Psoas muscle (tissue), 8 donors: ENCODE results near the gene HNRNPC. TPM values are rescaled to one million over a fixed set of nuclear protein-coding genes. Genes with fewer than 3 reads are reported as not detected.

Experiments
- ATAC-seq, 4 donors: fragments of 200-7000 bp; cut with Tn5 transposase; one replicate each; pipeline ENCODE4 v1.9.1; 2020; ENCODE audit warnings: moderate library complexity in 3 of 4, mild to moderate bottlenecking in 2 of 4
- DNase-seq, 2 donors: peaks; one replicate each; pipeline ENCODE4 v3.0.0-alpha.2; 2020
- H3K27ac ChIP-seq: fragments of 200-600 bp; one replicate; pipeline ENCODE4 v1.8.0; 2022
- H3K27me3 ChIP-seq, 3 donors: fragments of 200-600 bp in 1 of 3; one replicate each; pipeline versions ENCODE4 v1.6.1 to v1.8.0; 2013 to 2022; ENCODE audit warnings: low read length in 2 of 3, mild to moderate bottlenecking in 2 of 3, moderate library complexity in 1 of 3; ENCODE audit not compliant: insufficient read depth in 3 of 3
- H3K36me3 ChIP-seq, 2 donors: fragments of 200-600 bp in 1 of 2; one replicate each; pipeline versions ENCODE4 v1.6.1 to v1.8.0; 2013 to 2022; ENCODE audit warnings: low read depth in 1 of 2, mild to moderate bottlenecking in 1 of 2, moderate library complexity in 1 of 2; ENCODE audit not compliant: insufficient read depth in 1 of 2
- H3K4me1 ChIP-seq: fragments of 200-600 bp; one replicate; pipeline ENCODE4 v1.8.0; 2022
- H3K4me3 ChIP-seq: fragments of 200-600 bp; one replicate; pipeline ENCODE4 v1.8.0; 2022; ENCODE audit warnings: mild to moderate bottlenecking
- H3K9me3 ChIP-seq: fragments of 200-600 bp; one replicate; pipeline ENCODE4 v1.8.0; 2022
- WGBS, 3 donors: extraction: QIAGEN DNeasy Blood & Tissue Kit; methylation state at CpG; one replicate each; pipeline versions ENCODE4 v1.1.6 to v1.1.7; 2013; 5-methylcytosine and 5-hydroxymethylcytosine counted together
- intact Hi-C, 2 donors: fragments of 100-400 bp; cut with DNase I; formaldehyde crosslinking; loops; one replicate each; pipeline versions ENCODE4 v1.11.0 to v1.14.2; 2022
- polyA plus RNA-seq, 3 donors: library from polyadenylated mRNA; stranded (reverse); fragments of 200-250 nt; gene quantifications; one replicate each; pipeline ENCODE4 v1.2.3, GENCODE V29; 2013
- total RNA-seq, 4 donors: library from RNA; stranded (reverse); fragmentation: NEBNext Ultra II Directional in 2 of 4; extraction: Animal tissue kit (Norgen Biotek cat#: 25700) in 2 of 4; gene quantifications; one replicate each; pipeline versions ENCODE4 v1.2.1 to v1.2.4, GENCODE V29; 2021 to 2023
- TF ChIP-seq, protein P1 (sequence below): fragments of 200-600 bp; IDR thresholded peaks from one replicate; pipeline ENCODE4 v1.8.0; 2022; ENCODE audit warnings: antibody characterized with exemption
- donor health status: healthy with polysubstance abuse.
- donor health status: DM: no; HTN: no; CAD: no; lungs with moderate emphysema.
- donor health status: Bipolar disorder and iron deficiency.
- donor health status: healthy.
- donor health status: DM: yes; HTN: yes; CAD: no.
- donor health status: DM: no; HTN: no; CAD: no.
- donor health status: DM: no; HTN: no; CAD: no.
- donor health status: DM: yes; HTN: yes; CAD: no.

Gene HNRNPC
- total and polyA plus RNA-seq, 7 donors = 215 to 310 (median 250) TPM

DNA sequence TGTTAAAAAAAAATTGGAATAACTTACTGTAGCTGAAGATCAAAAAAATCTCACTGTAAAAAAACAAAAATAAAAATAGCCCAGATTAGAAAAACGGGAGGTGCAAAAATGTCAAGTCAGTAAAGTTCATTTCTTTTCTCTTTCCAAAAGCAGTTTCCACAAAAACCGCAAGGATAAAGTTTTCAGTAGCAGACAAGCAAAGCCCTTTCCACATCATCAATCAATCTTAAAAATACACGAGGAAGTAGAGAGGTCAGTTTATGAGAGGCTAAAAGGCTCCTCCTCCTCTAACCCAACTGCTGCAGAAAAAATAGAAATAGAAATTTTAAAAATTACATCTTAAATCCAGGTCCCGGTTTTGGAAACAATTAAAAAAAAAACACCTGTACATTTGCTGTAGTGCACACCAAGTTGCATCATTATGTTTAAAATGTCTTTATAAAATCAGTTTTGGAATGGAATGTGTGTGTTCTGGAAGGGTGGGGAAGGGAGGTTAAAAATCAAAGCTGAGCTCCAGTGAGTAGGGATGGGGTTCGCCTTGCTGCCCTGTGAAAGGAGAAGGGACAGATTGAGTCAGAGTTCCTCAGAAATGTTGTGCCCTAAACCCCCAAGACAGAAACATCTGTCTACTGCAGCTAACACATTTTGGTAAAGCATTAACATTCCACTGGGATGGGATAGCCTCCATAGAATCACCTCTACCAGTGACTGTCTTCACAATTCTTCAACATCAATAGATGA lies 5.8 kb downstream of the HNRNPC start:
- H3K36me3 ChIP-seq = peaks cover 14 to 83% of the 10 kb centered on the region in 2 donors
- intact Hi-C loops = loop anchor here in 1 of 2 donors (10.0 kb wide), 1 partner anchor 121 kb away; the partner anchor contains the start of gene SUPT16H
- TF ChIP-seq, protein P1, sequence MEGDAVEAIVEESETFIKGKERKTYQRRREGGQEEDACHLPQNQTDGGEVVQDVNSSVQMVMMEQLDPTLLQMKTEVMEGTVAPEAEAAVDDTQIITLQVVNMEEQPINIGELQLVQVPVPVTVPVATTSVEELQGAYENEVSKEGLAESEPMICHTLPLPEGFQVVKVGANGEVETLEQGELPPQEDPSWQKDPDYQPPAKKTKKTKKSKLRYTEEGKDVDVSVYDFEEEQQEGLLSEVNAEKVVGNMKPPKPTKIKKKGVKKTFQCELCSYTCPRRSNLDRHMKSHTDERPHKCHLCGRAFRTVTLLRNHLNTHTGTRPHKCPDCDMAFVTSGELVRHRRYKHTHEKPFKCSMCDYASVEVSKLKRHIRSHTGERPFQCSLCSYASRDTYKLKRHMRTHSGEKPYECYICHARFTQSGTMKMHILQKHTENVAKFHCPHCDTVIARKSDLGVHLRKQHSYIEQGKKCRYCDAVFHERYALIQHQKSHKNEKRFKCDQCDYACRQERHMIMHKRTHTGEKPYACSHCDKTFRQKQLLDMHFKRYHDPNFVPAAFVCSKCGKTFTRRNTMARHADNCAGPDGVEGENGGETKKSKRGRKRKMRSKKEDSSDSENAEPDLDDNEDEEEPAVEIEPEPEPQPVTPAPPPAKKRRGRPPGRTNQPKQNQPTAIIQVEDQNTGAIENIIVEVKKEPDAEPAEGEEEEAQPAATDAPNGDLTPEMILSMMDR = no peak
- peak overlapping the region; percentile 28 for H3K4me3 ChIP-seq
- ATAC-seq (no peak), DNase-seq (no peak)
- no peaks in the 10 kb centered on the region for H3K9me3 ChIP-seq
- H3K27ac ChIP-seq = peak overlapping the region; percentile 65
- H3K4me1 ChIP-seq = peaks cover 84% of the 10 kb centered on the region
- 29 to 36% (median 35%) methylated on average over 5 of the region's 5 CpGs for WGBS, 3 donors
- no peaks in the 10 kb centered on the region for H3K27me3 ChIP-seq

DNA sequence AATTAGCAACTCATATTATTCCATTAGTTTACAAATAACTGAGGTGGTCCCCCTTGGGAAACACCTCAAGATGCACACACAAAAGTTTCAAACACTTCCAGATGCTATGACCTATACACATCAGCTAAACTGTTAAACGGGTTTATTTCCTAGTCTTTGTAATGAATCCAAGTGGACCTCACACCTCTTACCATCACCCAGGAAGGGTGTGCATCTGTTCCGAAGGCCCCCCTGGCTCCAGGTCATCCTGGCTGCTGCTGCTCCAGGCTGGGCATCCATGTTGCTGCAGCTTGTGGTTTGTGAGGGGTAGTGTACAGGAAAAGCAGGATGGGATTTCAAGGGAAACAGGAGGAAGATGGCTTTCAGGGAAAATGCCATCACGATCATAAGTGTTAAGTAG lies 6.8 kb downstream of the HNRNPC start:
- H3K27ac ChIP-seq = no peak overlapping the region

DNA sequence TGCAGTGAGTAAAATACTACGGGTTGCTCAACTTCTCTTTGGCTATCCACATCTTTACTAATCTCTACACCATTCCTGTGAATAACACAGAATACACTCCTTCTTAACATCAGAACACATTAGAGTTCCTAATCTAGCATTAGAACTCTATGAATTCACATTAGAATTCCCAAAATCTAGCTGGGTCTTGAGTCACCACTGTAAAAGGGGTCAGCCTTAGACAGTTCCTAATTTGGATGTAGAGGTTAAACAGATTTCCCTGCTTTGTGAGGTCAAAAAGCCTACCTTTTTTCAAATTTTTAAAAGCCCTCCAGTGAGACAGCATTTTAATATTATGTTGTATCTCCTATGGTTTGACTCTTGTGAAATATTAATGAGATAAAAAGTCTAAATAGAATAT lies 7.4 kb downstream of the HNRNPC start:
- ATAC-seq = no peak
- TF ChIP-seq, protein P1 = no peak
- Histone ChIP-seq H3K4me1 (peaks cover 94% of the 10 kb centered on the region), H3K27ac (no peak overlapping the region), H3K9me3 (no peaks in the 10 kb centered on the region), H3K27me3 (no peaks in the 10 kb centered on the region), H3K36me3 (peaks cover 14 to 95% of the 10 kb centered on the region in 2 donors), H3K4me3 (no peak overlapping the region)
- intact Hi-C loops = loop anchor here in 1 of 2 donors (10.0 kb wide), 1 partner anchor 123 kb away; the partner anchor contains the start of gene SUPT16H
- no peak for DNase-seq
- WGBS, 3 donors = 36 to 71% (median 37%) methylated on average over 1 of the region's 1 CpG

More for the DNA sequence above, 6.8 kb downstream of the HNRNPC start:
- TF ChIP-seq, protein P1 = no peak
- no peak for ATAC-seq
- Histone ChIP-seq H3K9me3 (no peaks in the 10 kb centered on the region), H3K36me3 (peaks cover 14 to 89% of the 10 kb centered on the region in 2 donors), H3K4me1 (peaks cover 93% of the 10 kb centered on the region), H3K27me3 (no peaks in the 10 kb centered on the region), H3K4me3 (peak overlapping the region; percentile 6)
- no peak for DNase-seq
- WGBS, 3 donors = 45 to 55% (median 51%) methylated on average over 3 of the region's 3 CpGs
- intact Hi-C loops = loop anchor here in 1 of 2 donors (10.0 kb wide), 1 partner anchor 122 kb away; the partner anchor contains the start of gene SUPT16H

DNA sequence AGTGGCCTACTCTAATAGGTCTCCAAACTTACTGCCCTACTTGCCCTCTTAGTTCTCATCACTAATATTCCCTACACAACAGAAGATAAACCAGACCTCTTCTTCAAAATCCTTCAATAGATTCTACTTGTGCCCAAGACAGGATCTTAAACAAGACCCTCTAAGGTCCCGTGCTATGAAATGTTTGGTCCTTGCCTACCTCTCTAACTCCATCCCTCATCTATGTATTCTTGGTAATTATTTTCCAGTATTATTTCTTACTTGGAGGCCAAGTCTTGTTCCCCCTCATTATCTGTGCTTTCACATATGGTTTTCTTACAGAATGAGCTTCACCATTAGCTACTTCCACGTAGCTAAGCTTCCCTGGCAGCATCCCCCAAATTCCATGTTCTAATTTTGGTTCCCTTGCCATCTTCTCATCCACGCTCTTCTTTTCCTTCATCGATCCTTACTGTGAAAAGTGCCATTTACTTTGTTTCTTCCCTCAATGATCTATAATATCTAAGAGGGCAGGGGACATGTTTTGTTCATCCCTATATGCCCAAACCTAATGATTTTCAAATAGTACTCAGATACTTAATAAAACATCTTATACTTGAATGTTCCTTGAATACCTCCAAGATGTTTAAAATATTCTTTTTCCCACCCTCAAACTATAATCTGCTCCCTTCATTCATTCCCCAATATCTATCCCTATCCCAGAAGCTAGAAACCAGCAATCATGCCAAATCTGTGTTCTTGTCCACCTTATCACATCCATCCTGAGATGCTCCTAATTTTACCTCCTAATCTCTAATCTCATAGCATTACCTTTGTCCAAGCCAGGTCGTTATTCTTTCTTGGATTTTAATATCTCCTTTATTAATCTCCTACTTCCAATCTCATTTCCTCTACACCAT lies 10.1 kb downstream of the HNRNPC start:
- H3K36me3 ChIP-seq = peaks cover 17 to 93% of the 10 kb centered on the region in 2 donors
- WGBS, 3 donors = 52 to 62% (median 59%) methylated on average over 5 of the region's 5 CpGs
- no peak overlapping the region for H3K27ac ChIP-seq
- H3K27me3 ChIP-seq = no peaks in the 10 kb centered on the region
- H3K4me1 ChIP-seq = peaks cover 87% of the 10 kb centered on the region
- ATAC-seq (no peak), DNase-seq (no peak)
- H3K9me3 ChIP-seq = no peaks in the 10 kb centered on the region
- H3K4me3 ChIP-seq = peak overlapping the region; percentile 15
- TF ChIP-seq, protein P1 = no peak
- intact Hi-C loops = no loop called here
